ENCODE data around the gene MTRFR.

GRCh38 chr12:123225443-123225842, 7.8 kb upstream of the MTRFR start:
- TF ChIP-seq EZH2 (IDR thresholded peaks at IDR 0.05; ENCODE audit: insufficient read depth, poor library complexity, severe bottlenecking) (no peak), EZH2phosphoT487 (IDR thresholded peaks at IDR 0.05; ENCODE audit: insufficient read depth, low read depth) (no peak)
